Stimulated activated CD4-positive, alpha-beta T cell treated with anti-CD3 and anti-CD28 coated beads, TNF-alpha, amount 100 ng/mL, for 4 hours (primary cell): ENCODE data around the gene MS4A10.
A peak's percentile ranks its signal among the peaks of the same experiment; 100 is the strongest.

Experiments
- DNase-seq, 3 experiments: peaks; one replicate each; pipeline ENCODE4 v3.0.0-alpha.2; 2020; ENCODE audit warnings: low read depth in 3 of 3

Gene MS4A10

GRCh38 chr11:60825118-60825517 is 40.0 kb downstream of the MS4A10 start:
- no peak for DNase-seq

- DNase-seq, result no peak
These were observed 40.7 kb downstream of the MS4A10 start for GRCh38 chr11:60825790-60826189.

- no peak for DNase-seq
These were observed 45.5 kb downstream of the MS4A10 start for GRCh38 chr11:60830478-60831142.

- DNase-seq, result peak; percentile 58 to 69 (median 60)
These were observed 46.0 kb downstream of the MS4A10 start for GRCh38 chr11:60831143-60831500.

GRCh38 chr11:60831501-60832079 is 46.5 kb downstream of the MS4A10 start:
- DNase-seq, result no peak

- DNase-seq, result no peak
These were observed 49.8 kb downstream of the MS4A10 start for GRCh38 chr11:60834742-60835533.

- no peak for DNase-seq
These were observed 50.4 kb downstream of the MS4A10 start for GRCh38 chr11:60835534-60835846.

GRCh38 chr11:60836866-60837515 is 51.9 kb downstream of the MS4A10 start:
- no peak for DNase-seq

GRCh38 chr11:60838132-60838531 is 53.0 kb downstream of the MS4A10 start:
- DNase-seq, result no peak

GRCh38 chr11:60840470-60841430 is 55.6 kb downstream of the MS4A10 start:
- no peak for DNase-seq

- DNase-seq, result peak; percentile 97 to 99 (median 99)
These were observed 56.9 kb downstream of the MS4A10 start, which contains the start of gene CCDC86 for GRCh38 chr11:60841797-60842667. TSS of gene CCDC86 (plus strand) at chr11:60842113. CDS start at chr11:60842125, 12 bp downstream.

GRCh38 chr11:60842668-60843600 is 57.8 kb downstream of the MS4A10 start:
- no peak for DNase-seq

- no peak for DNase-seq
These were observed 59.1 kb downstream of the MS4A10 start for GRCh38 chr11:60844045-60844869.

- no peak for DNase-seq
These were observed 59.7 kb downstream of the MS4A10 start for GRCh38 chr11:60844870-60845221.

- no peak for DNase-seq
These were observed 60.2 kb downstream of the MS4A10 start for GRCh38 chr11:60845338-60845737.

- DNase-seq, result no peak
These were observed 62.1 kb downstream of the MS4A10 start for GRCh38 chr11:60847281-60847680.

- no peak for DNase-seq
These were observed 62.8 kb downstream of the MS4A10 start for GRCh38 chr11:60847896-60848295.

GRCh38 chr11:60848714-60849151 is 63.6 kb downstream of the MS4A10 start:
- no peak for DNase-seq
